ENCODE results near the gene SAMD3. TPM values are rescaled to one million over a fixed set of nuclear protein-coding genes. Genes with fewer than 3 reads are reported as not detected.
"Not testable (repeated sequence)": the region's sequence is repeated elsewhere in the genome, so short reads cannot be mapped to it uniquely, and the experiment has no call there.

The SAMD3 gene
- total RNA-seq, 4 donors from 2014 or later = 3.5 TPM; not detected in 3

GRCh38 chr6:130182466-130182865 lies 40.3 kb downstream of the SAMD3 start:
- TF ChIP-seq CTCF (IDR thresholded peaks at IDR 0.05) (no peak), POLR2AphosphoS5 (IDR thresholded peaks at IDR 0.05) (no peak), POLR2A (IDR thresholded peaks at IDR 0.05) (no peak)
- H3K27me3 ChIP-seq = no peaks in the 10 kb centered on the region
- H3K4me3 ChIP-seq = no peak overlapping the region
- H3K36me3 ChIP-seq = no peaks in the 10 kb centered on the region
- H3K9me3 ChIP-seq = no peaks in the 10 kb centered on the region
- H3K27ac ChIP-seq = no peak overlapping the region
- no peaks in the 10 kb centered on the region for H3K4me1 ChIP-seq
- no peak for DNase-seq (ENCODE audit: low spot score in 2 of 2)

GRCh38 chr6:130178692-130179091 lies 44.1 kb downstream of the SAMD3 start:
- TF ChIP-seq EP300 (IDR thresholded peaks at IDR 0.05) (no peak), POLR2AphosphoS5 (IDR thresholded peaks at IDR 0.05) (no peak), POLR2A (IDR thresholded peaks at IDR 0.05) (no peak), CTCF (IDR thresholded peaks at IDR 0.05) (no peak)
- 97% methylated on average over 1 of the region's 1 CpG for WGBS

GRCh38 chr6:130176378-130176777 lies 46.4 kb downstream of the SAMD3 start:
- Histone ChIP-seq H3K27ac (no peak overlapping the region), H3K36me3 (no peaks in the 10 kb centered on the region), H3K27me3 (no peaks in the 10 kb centered on the region), H3K4me1 (no peaks in the 10 kb centered on the region), H3K9me3 (no peaks in the 10 kb centered on the region), H3K4me3 (no peak overlapping the region)
- 84% methylated on average over 1 of the region's 1 CpG for WGBS
- no peak for DNase-seq (ENCODE audit: low spot score in 2 of 2)
- no peak for TF ChIP-seq POLR2AphosphoS5 (IDR thresholded peaks at IDR 0.05)
- TF ChIP-seq CTCF (IDR thresholded peaks at IDR 0.05) = no peak
- no peak for TF ChIP-seq POLR2A (IDR thresholded peaks at IDR 0.05)
- TF ChIP-seq EP300 (IDR thresholded peaks at IDR 0.05) = no peak

More at GRCh38 chr6:130178692-130179091, 44.1 kb downstream of the SAMD3 start:
- Histone ChIP-seq H3K4me1 (no peaks in the 10 kb centered on the region), H3K27ac (no peak overlapping the region), H3K9me3 (no peaks in the 10 kb centered on the region), H3K36me3 (no peaks in the 10 kb centered on the region), H3K27me3 (no peaks in the 10 kb centered on the region), H3K4me3 (no peak overlapping the region)
- no peak for DNase-seq (ENCODE audit: low spot score in 2 of 2)

GRCh38 chr6:130173377-130174004 lies 49.3 kb downstream of the SAMD3 start:
- H3K4me3 ChIP-seq; H3K27me3 ChIP-seq; H3K36me3 ChIP-seq; H3K4me1 ChIP-seq; DNase-seq (ENCODE audit: low spot score in 2 of 2); H3K27ac ChIP-seq; H3K9me3 ChIP-seq: not testable (repeated sequence)
- 82% methylated on average over 3 of the region's 4 CpGs for WGBS

- H3K9me3 ChIP-seq; H3K27ac ChIP-seq; H3K4me1 ChIP-seq; H3K36me3 ChIP-seq; H3K4me3 ChIP-seq; DNase-seq (ENCODE audit: low spot score in 2 of 2); H3K27me3 ChIP-seq: not testable (repeated sequence)
- 96% methylated on average over 4 of the region's 4 CpGs for WGBS
These were observed 52.6 kb downstream of the SAMD3 start for GRCh38 chr6:130170160-130170559.

GRCh38 chr6:130167655-130168054 lies 55.1 kb downstream of the SAMD3 start:
- H3K4me1 ChIP-seq = no peaks in the 10 kb centered on the region
- no peak overlapping the region for H3K27ac ChIP-seq
- H3K36me3 ChIP-seq = no peaks in the 10 kb centered on the region
- H3K27me3 ChIP-seq = no peaks in the 10 kb centered on the region
- H3K9me3 ChIP-seq = no peaks in the 10 kb centered on the region
- no peak for TF ChIP-seq POLR2AphosphoS5 (IDR thresholded peaks at IDR 0.05)
- TF ChIP-seq POLR2A (IDR thresholded peaks at IDR 0.05) = no peak
- no peak for TF ChIP-seq CTCF (IDR thresholded peaks at IDR 0.05)
- TF ChIP-seq EP300 (IDR thresholded peaks at IDR 0.05) = no peak
- no peak overlapping the region for H3K4me3 ChIP-seq
- DNase-seq (ENCODE audit: low spot score in 2 of 2) = no peak
- 39% methylated on average over 5 of the region's 5 CpGs for WGBS
